ENCODE results near the gene MAK.
"Not testable (repeated sequence)": the region's sequence is repeated elsewhere in the genome, so short reads cannot be mapped to it uniquely, and the experiment has no call there.

DNA sequence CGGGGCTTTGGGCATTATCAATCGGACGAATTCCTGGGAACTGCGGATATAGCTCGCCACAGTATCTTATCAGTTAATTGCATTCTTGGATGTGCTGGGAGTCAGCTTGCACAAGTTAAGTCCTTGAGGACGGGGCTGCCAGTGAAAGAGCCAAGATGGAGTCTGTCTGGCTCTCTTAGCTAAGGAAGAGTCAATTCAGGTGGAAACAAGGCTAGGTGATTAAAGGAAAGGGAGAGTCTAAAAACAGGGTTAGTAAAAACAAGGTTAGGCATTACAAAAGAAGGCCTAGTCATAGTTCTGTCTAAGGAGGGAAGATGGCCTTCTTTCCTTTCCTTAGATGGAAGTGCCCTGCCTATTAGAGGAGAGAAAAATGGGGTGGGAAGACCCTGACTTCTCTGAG is 87.8 kb downstream of the MAK start:
- TF ChIP-seq CTCF (IDR thresholded peaks at IDR 0.05); ZFX (IDR thresholded peaks at IDR 0.05; ENCODE audit: borderline replicate concordance): not testable (repeated sequence)
